GM19240 (cell line): ENCODE data around the gene SOX4.
"Not testable (repeated sequence)": the region's sequence is repeated elsewhere in the genome, so short reads cannot be mapped to it uniquely, and the experiment has no call there.

Experiments used
- DNase-seq: peaks from one replicate; pipeline ENCODE4 v3.0.0; 2011; ENCODE audit warnings: low spot score; ENCODE audit not compliant: insufficient read length

The SOX4 gene

GRCh38 chr6:21593412-21593926, at the start of gene SOX4:
SOX4 (plus strand) TSS chr6:21593751; CDS start chr6:21594535, 784 bp downstream.
- peak; percentile 69 for DNase-seq

GRCh38 chr6:21552286-21552685, 41.3 kb upstream of the SOX4 start:
- not testable (repeated sequence) for DNase-seq

- DNase-seq, result no peak
Observed at GRCh38 chr6:21554286-21554685, 39.3 kb upstream of the SOX4 start.

- DNase-seq, result no peak
Observed at GRCh38 chr6:21555197-21555596, 38.4 kb upstream of the SOX4 start.

GRCh38 chr6:21556511-21556910, 37.0 kb upstream of the SOX4 start:
- DNase-seq, result no peak

- DNase-seq, result no peak
Observed at GRCh38 chr6:21556968-21557721, 36.4 kb upstream of the SOX4 start.

GRCh38 chr6:21559238-21559637, 34.3 kb upstream of the SOX4 start:
- no peak for DNase-seq

- no peak for DNase-seq
Observed at GRCh38 chr6:21560249-21560648, 33.3 kb upstream of the SOX4 start.

- DNase-seq, result no peak
Observed at GRCh38 chr6:21565431-21565830, 28.1 kb upstream of the SOX4 start.

GRCh38 chr6:21578523-21578922, 15.0 kb upstream of the SOX4 start:
- DNase-seq, result no peak

GRCh38 chr6:21582651-21583050, 10.9 kb upstream of the SOX4 start:
- DNase-seq, result no peak

- DNase-seq, result no peak
Observed at GRCh38 chr6:21586300-21586699, 7.3 kb upstream of the SOX4 start.

- no peak for DNase-seq
Observed at GRCh38 chr6:21586740-21587178, 6.8 kb upstream of the SOX4 start.

GRCh38 chr6:21587179-21587960, 6.2 kb upstream of the SOX4 start:
- DNase-seq, result no peak

- DNase-seq, result no peak
Observed at GRCh38 chr6:21587961-21588480, 5.5 kb upstream of the SOX4 start.

- peak; percentile 19 for DNase-seq
Observed at GRCh38 chr6:21588481-21589351, 4.8 kb upstream of the SOX4 start.

GRCh38 chr6:21589352-21590345, 3.9 kb upstream of the SOX4 start:
- DNase-seq, result peak; percentile 46

GRCh38 chr6:21590346-21590745, 3.2 kb upstream of the SOX4 start:
- no peak for DNase-seq

- no peak for DNase-seq
Observed at GRCh38 chr6:21591446-21591845, 2.1 kb upstream of the SOX4 start.

- DNase-seq, result no peak
Observed at GRCh38 chr6:21592953-21593352, 598 bp upstream of the SOX4 start.
